Peyer's patch (tissue), 4 donors: ENCODE data around the gene RHOB.

Experiments used
- POLR2A ChIP-seq, 2 donors: fragments of 450-650 bp; IDR thresholded peaks; one replicate each; pipeline ENCODE4 v1.5.1; 2017; ENCODE audit warnings: antibody characterized with exemption in 2 of 2, mild to moderate bottlenecking in 2 of 2, moderate library complexity in 2 of 2
- TF ChIP-seq, protein P1 (sequence below), 6 experiments: fragments of 450-650 bp in 4 of 6; fragments of 200-600 bp in 2 of 6; sonication (generic) in 1 of 6; IDR thresholded peaks; one replicate each; pipeline ENCODE4 v1.5.1; 2017 to 2019; ENCODE audit warnings: antibody characterized with exemption in 6 of 6, mild to moderate bottlenecking in 3 of 6, moderate library complexity in 1 of 6

DNA sequence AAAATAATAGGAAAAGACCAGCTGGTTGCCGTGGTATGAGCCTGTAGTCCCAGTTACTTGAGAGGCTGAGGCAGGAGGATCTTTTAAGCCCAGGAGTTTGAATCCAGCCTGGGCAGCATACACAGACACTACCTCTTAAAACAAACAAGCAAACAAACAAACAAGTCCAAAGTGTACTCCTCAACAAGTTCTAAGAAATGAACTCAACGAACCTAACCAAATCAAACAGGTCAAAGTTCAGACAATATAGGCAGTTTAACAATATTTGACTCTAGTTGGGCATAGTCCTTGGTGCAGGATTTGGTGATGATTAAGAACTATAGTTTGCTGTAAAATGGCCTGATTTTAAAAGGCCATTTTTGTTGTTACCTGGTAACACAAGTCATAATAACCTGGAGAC is 41.9 kb upstream of the RHOB start:
- no peak for TF ChIP-seq POLR2A (IDR thresholded peaks at IDR 0.05)
- TF ChIP-seq, protein P1, sequence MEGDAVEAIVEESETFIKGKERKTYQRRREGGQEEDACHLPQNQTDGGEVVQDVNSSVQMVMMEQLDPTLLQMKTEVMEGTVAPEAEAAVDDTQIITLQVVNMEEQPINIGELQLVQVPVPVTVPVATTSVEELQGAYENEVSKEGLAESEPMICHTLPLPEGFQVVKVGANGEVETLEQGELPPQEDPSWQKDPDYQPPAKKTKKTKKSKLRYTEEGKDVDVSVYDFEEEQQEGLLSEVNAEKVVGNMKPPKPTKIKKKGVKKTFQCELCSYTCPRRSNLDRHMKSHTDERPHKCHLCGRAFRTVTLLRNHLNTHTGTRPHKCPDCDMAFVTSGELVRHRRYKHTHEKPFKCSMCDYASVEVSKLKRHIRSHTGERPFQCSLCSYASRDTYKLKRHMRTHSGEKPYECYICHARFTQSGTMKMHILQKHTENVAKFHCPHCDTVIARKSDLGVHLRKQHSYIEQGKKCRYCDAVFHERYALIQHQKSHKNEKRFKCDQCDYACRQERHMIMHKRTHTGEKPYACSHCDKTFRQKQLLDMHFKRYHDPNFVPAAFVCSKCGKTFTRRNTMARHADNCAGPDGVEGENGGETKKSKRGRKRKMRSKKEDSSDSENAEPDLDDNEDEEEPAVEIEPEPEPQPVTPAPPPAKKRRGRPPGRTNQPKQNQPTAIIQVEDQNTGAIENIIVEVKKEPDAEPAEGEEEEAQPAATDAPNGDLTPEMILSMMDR (IDR thresholded peaks at IDR 0.05), result no peak
